Pancreas (tissue), 10 donors: ENCODE measurements around the gene TRPT1. TPM values are rescaled to one million over a fixed set of nuclear protein-coding genes. Genes with fewer than 3 reads are reported as not detected.
"Not testable (repeated sequence)": the region's sequence is repeated elsewhere in the genome, so short reads cannot be mapped to it uniquely, and the experiment has no call there.

Experiments used
- ATAC-seq, 4 donors: fragments of 200-7000 bp; cut with Tn5 transposase; one replicate each; pipeline versions ENCODE4 v1.8.0 to v1.9.1; 2020; ENCODE audit warnings: mild to moderate bottlenecking in 4 of 4, moderate library complexity in 4 of 4
- DNase-seq, 6 donors: peaks; one replicate each; pipeline ENCODE4 v3.0.0-alpha.2; 2020
- FAIRE-seq: peaks from 2 replicates; lab custom pipeline; 2012; peaks lifted over from hg19 to GRCh38; lab: Jason Lieb, UNC
- H3K27ac ChIP-seq, 4 donors: fragments of 200-600 bp; sonication (generic); 1 replicate in 3 of 4; 2 replicates in 1 of 4; pipeline versions ENCODE4 v1.5.0 to v1.8.0; 2020
- H3K27me3 ChIP-seq, 4 donors: fragments of 200-600 bp; one replicate each; pipeline ENCODE4 v1.8.0; 2021
- H3K36me3 ChIP-seq, 3 donors: fragments of 200-600 bp; sonication (generic) in 1 of 3; one replicate each; pipeline versions ENCODE4 v1.5.0 to v1.8.0; 2020 to 2021
- H3K4me1 ChIP-seq, 3 donors: fragments of 200-600 bp; one replicate each; pipeline ENCODE4 v1.8.0; 2021
- H3K4me3 ChIP-seq, 4 donors: fragments of 200-600 bp; sonication (generic) in 2 of 4; one replicate each; pipeline versions ENCODE4 v1.5.0 to v1.8.0; 2020 to 2021
- H3K9me3 ChIP-seq, 4 donors: fragments of 200-600 bp; one replicate each; pipeline ENCODE4 v1.8.0; 2021
- CTCF ChIP-seq, 4 donors: fragments of 200-600 bp; sonication (generic) in 3 of 4; IDR thresholded peaks; one replicate each; pipeline versions ENCODE4 v1.5.0 to v1.8.0; 2021; ENCODE audit warnings: antibody characterized with exemption in 4 of 4
- WGBS, 2 donors: extraction: QIAGEN DNeasy Blood & Tissue Kit; methylation state at CpG; one replicate each; pipeline ENCODE4 v1.1.7; 2013; 5-methylcytosine and 5-hydroxymethylcytosine counted together
- intact Hi-C, 3 donors: fragments of 100-400 bp; cut with DNase I; formaldehyde crosslinking; loops; one replicate each; pipeline versions ENCODE4 v1.11.1 to v1.14.2; 2022
- polyA plus RNA-seq, 2 donors: library from polyadenylated mRNA; stranded (reverse); fragments of 200-250 nt; gene quantifications; one replicate each; pipeline ENCODE4 v1.2.3, GENCODE V29; 2013
- total RNA-seq, 6 donors: library from RNA; stranded (reverse); fragmentation: NEBNext Ultra II Directional in 4 of 6; extraction: Animal tissue kit (Norgen Biotek cat#: 25700) in 4 of 6; gene quantifications; one replicate each; pipeline versions ENCODE4 v1.2.1 to v1.2.4, GENCODE V29; 2021 to 2023
- donor health status: healthy with polysubstance abuse.
- donor health status: DM: no; HTN: no; CAD: no; lungs with moderate emphysema.
- donor health status: DM: no; HTN: no; CAD: no.
- donor health status: control.
- donor health status: control.
- donor health status: Bipolar disorder and iron deficiency.
- donor health status: DM: yes; HTN: yes; CAD: no.
- donor health status: DM: no; HTN: no; CAD: no.
- donor health status: DM: no; HTN: no; CAD: no.
- donor health status: DM: yes; HTN: yes; CAD: no.

Gene TRPT1
- total and polyA plus RNA-seq, 8 donors = 18.6 to 78.7 (median 28.1) TPM

- intact Hi-C loops = no loop called here
- 77 to 79% methylated on average over 7 of the region's 7 CpGs for WGBS, 2 donors
- TF ChIP-seq CTCF (IDR thresholded peaks at IDR 0.05) = no peak
- DNase-seq (no peak), ATAC-seq (no peak), FAIRE-seq (no peak)
- Histone ChIP-seq H3K4me3 (no peak overlapping the region), H3K27me3 (no peaks in the 10 kb centered on the region), H3K27ac (no peak overlapping the region), H3K9me3 (no peaks in the 10 kb centered on the region), H3K36me3 (no peaks in the 10 kb centered on the region), H3K4me1 (peaks cover 0 to 14% (median 4%) of the 10 kb centered on the region in 3 donors)
Observed at GRCh38 chr11:64248578-64248977, 22.6 kb upstream of the TRPT1 start.

GRCh38 chr11:64247729-64248531 lies 21.9 kb upstream of the TRPT1 start:
- ATAC-seq = no peak
- Histone ChIP-seq H3K4me3 (peak overlapping the region; percentile 35 to 70 (median 48)), H3K4me1 (peaks cover 0 to 19% (median 11%) of the 10 kb centered on the region in 3 donors), H3K9me3 (no peaks in the 10 kb centered on the region), H3K36me3 (no peaks in the 10 kb centered on the region), H3K27me3 (no peaks in the 10 kb centered on the region), H3K27ac (peak overlapping the region in 2 of 4 donors; percentile 72 to 85)
- 32 to 36% methylated on average over 30 to 31 of the region's 31 CpGs for WGBS, 2 donors
- intact Hi-C loops = no loop called here
- TF ChIP-seq CTCF (IDR thresholded peaks at IDR 0.05) = no peak
- FAIRE-seq = no peak
- no peak for DNase-seq

GRCh38 chr11:64246871-64247728 lies 21.1 kb upstream of the TRPT1 start, which contains the start of gene PPP1R14B:
TSS of gene PPP1R14B (minus strand) at chr11:64246943. CDS start at chr11:64246673, 270 bp downstream.
- Histone ChIP-seq H3K27ac (peak within 1 kb of the TSS; percentile 76 to 89 (median 83)), H3K4me3 (peak within 1 kb of the TSS; percentile 35 to 75 (median 62)), H3K27me3 (no peaks in the 10 kb centered on the region), H3K9me3 (no peaks in the 10 kb centered on the region), H3K36me3 (no peaks in the 10 kb centered on the region), H3K4me1 (peaks cover 0 to 24% (median 17%) of the 10 kb centered on the region in 3 donors)
- 0% methylated on average over 56 to 73 of the region's 74 CpGs for WGBS, 2 donors
- TF ChIP-seq CTCF (IDR thresholded peaks at IDR 0.05) = peak in 1 of 4 donors; percentile 5
- DNase-seq = peak; percentile 84 to 95 (median 90)
- peak; percentile 55 to 74 (median 68) for ATAC-seq
- intact Hi-C loops = no loop called here
- FAIRE-seq = no peak

GRCh38 chr11:64246621-64246870 lies 20.6 kb upstream of the TRPT1 start:
- Histone ChIP-seq H3K4me1 (peaks cover 0 to 24% (median 17%) of the 10 kb centered on the region in 3 donors), H3K27ac (peak overlapping the region; percentile 76 to 89 (median 83)), H3K4me3 (peak overlapping the region in 3 of 4 donors; percentile 35 to 70 (median 54))
- intact Hi-C loops, DNase-seq, H3K36me3 ChIP-seq, FAIRE-seq, H3K27me3 ChIP-seq, H3K9me3 ChIP-seq: not testable (repeated sequence)
- WGBS, 2 donors = 0% methylated on average over 16 to 43 of the region's 43 CpGs
- ATAC-seq = peak in 1 of 4 donors; percentile 0
